Calu3 (cell line): ENCODE results near the gene FOXN3. TPM values are rescaled to one million over a fixed set of nuclear protein-coding genes. Genes with fewer than 3 reads are reported as not detected.

Experiments
- BruUV-seq: library from RNA; stranded (reverse); fragments of 400-500 nt; replicated peaks from 2 replicates; lab custom pipeline; 2021; lab: Mats Ljungman, UMichigan
- CTCF ChIA-PET: fragments of 300-600 bp; sonication (Branson Sonifier 250); formaldehyde crosslinking; loops from one replicate; lab custom pipeline; 2022; ENCODE audit warnings: antibody characterized with exemption; lab: Charles Lee
- DNase-seq: peaks from one replicate; pipeline ENCODE4 v3.0.0; 2022
- H3K27ac Mint-ChIP-seq: one replicate; pipeline ENCODE4 v1.8.0; 2022; ENCODE audit warnings: mixed read lengths; ENCODE audit not compliant: unreplicated experiment
- H3K27me3 Mint-ChIP-seq: one replicate; pipeline ENCODE4 v1.8.0; 2022; ENCODE audit warnings: mixed read lengths; ENCODE audit not compliant: unreplicated experiment
- H3K36me3 Mint-ChIP-seq: one replicate; pipeline ENCODE4 v1.8.0; 2022; ENCODE audit warnings: mild to moderate bottlenecking, moderate library complexity, mixed read lengths; ENCODE audit not compliant: insufficient read depth, unreplicated experiment
- H3K4me1 Mint-ChIP-seq: one replicate; pipeline ENCODE4 v1.8.0; 2022; ENCODE audit warnings: mild to moderate bottlenecking, low read depth, mixed read lengths; ENCODE audit not compliant: unreplicated experiment
- H3K4me3 Mint-ChIP-seq: one replicate; pipeline ENCODE4 v1.8.0; 2022; ENCODE audit warnings: mild to moderate bottlenecking, low read depth, moderate library complexity, mixed read lengths; ENCODE audit not compliant: unreplicated experiment
- H3K9me3 Mint-ChIP-seq: one replicate; pipeline ENCODE4 v1.8.0; 2022; ENCODE audit warnings: low read depth, mixed read lengths; ENCODE audit not compliant: unreplicated experiment
- CTCF ChIP-seq: fragments of 200-600 bp; IDR thresholded peaks from one replicate; pipeline ENCODE4 v1.8.0; 2022; ENCODE audit warnings: antibody characterized with exemption; ENCODE audit not compliant: unreplicated experiment
- intact Hi-C: fragments of 100-400 bp; cut with micrococcal nuclease; formaldehyde crosslinking; loops from one replicate; pipeline ENCODE4 v1.10.0; 2022; ENCODE audit not compliant: unreplicated experiment
- total RNA-seq: library from RNA; stranded (reverse); gene quantifications from 2 replicates; pipeline ENCODE4 v1.2.3, GENCODE V29; 2022

The FOXN3 gene
- total RNA-seq, 1 experiment from 2014 or later: 11.8 TPM

- Mint-ChIP-seq H3K27ac (no peak overlapping the region), H3K4me1 (no peaks in the 10 kb centered on the region), H3K4me3 (no peak overlapping the region), H3K36me3 (no peaks in the 10 kb centered on the region), H3K27me3 (no peaks in the 10 kb centered on the region), H3K9me3 (no peaks in the 10 kb centered on the region)
- BruUV-seq: no TSS peak
- intact Hi-C loops: no loop called here
- TF ChIP-seq CTCF: no peak
- CTCF ChIA-PET: no interaction called here
- no peak for DNase-seq
Measured at GRCh38 chr14:89387922-89388685, 28.9 kb downstream of the FOXN3 start.

DNA sequence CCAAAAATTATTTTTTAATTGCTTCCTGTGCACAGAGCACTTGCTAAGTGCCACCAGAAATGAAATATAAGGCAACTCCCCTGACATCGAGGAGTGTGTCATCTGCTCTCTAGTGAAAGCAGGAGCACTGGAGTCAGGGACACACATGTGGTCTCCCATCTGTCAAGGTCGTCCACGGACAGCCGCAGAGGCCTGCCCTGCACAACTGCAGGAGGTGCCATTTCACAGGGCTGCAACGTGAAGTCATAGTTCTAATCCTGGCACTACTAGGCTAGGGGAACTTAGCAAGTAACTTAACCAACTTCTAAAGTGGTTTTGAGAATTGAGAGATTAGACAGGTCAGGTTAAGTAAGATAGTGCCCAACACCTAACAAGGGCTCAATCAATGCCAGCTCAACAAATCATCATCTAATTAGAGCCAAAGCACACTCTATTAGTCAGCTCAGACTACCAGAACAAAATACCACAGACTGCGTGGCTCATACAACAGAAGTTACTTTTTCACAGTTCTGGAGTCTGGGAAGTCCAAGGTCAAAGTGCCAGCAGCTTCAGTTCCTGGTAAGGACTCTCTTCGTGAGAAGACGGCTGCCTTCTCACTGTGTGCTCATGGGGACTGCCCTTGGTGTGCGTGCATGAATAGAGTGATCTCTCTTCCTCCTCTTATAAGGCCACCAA is 30.7 kb downstream of the FOXN3 start:
- H3K9me3 Mint-ChIP-seq: no peaks in the 10 kb centered on the region
- no peak for DNase-seq
- intact Hi-C loops: no loop called here
- no peaks in the 10 kb centered on the region for H3K36me3 Mint-ChIP-seq
- CTCF ChIA-PET: no interaction called here
- no peak overlapping the region for H3K27ac Mint-ChIP-seq
- BruUV-seq: no TSS peak
- no peak for TF ChIP-seq CTCF
- no peaks in the 10 kb centered on the region for H3K27me3 Mint-ChIP-seq
- H3K4me1 Mint-ChIP-seq: no peaks in the 10 kb centered on the region
- no peak overlapping the region for H3K4me3 Mint-ChIP-seq

DNA sequence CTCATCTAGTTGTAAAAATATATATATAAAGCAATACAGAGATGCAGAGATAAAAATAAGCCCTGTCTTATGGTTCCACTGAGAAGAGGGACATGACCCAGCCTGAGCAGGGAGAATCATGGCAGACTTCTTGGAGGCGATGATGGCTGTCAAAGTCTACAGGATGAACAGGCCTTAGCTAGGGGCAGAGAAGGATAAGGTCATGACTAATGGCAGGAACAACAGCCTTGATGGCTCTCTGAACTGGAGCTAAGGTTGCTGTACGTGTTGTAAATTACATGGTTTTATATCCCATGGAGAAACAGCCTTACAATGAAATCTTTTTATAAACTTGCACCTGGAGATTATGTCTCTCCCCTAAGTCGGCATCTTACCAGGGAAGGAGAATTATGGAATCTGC is 32.4 kb downstream of the FOXN3 start:
- Mint-ChIP-seq H3K27me3 (no peaks in the 10 kb centered on the region), H3K4me1 (no peaks in the 10 kb centered on the region), H3K27ac (no peak overlapping the region), H3K36me3 (no peaks in the 10 kb centered on the region), H3K4me3 (no peak overlapping the region), H3K9me3 (peaks cover 3% of the 10 kb centered on the region)
- intact Hi-C loops: no loop called here
- no peak for DNase-seq
- CTCF ChIA-PET: no interaction called here
- no peak for TF ChIP-seq CTCF
- no TSS peak for BruUV-seq

- no peak overlapping the region for H3K27ac Mint-ChIP-seq
- no peaks in the 10 kb centered on the region for H3K4me1 Mint-ChIP-seq
- no peak for TF ChIP-seq CTCF
- no peak for DNase-seq
- no TSS peak for BruUV-seq
- intact Hi-C loops: no loop called here
- no peaks in the 10 kb centered on the region for H3K27me3 Mint-ChIP-seq
- H3K4me3 Mint-ChIP-seq: no peak overlapping the region
- H3K36me3 Mint-ChIP-seq: no peaks in the 10 kb centered on the region
- peaks cover 3% of the 10 kb centered on the region for H3K9me3 Mint-ChIP-seq
- CTCF ChIA-PET: interaction anchor here (0.7 kb wide), 1 partner anchor 408 kb away, joined by 3 read pairs; no protein-coding TSS in a partner anchor
Measured at GRCh38 chr14:89384023-89384422, 33.0 kb downstream of the FOXN3 start.
